Upper lobe of left lung (tissue), 6 donors: ENCODE measurements around the gene IQSEC1. TPM values are rescaled to one million over a fixed set of nuclear protein-coding genes. Genes with fewer than 3 reads are reported as not detected.

Experiments
- ATAC-seq, 2 donors: fragments of 200-7000 bp; cut with Tn5 transposase; one replicate each; pipeline ENCODE4 v1.9.1; 2022; ENCODE audit warnings: mild to moderate bottlenecking in 2 of 2, moderate library complexity in 2 of 2; ENCODE audit not compliant: low FRiP score in 2 of 2
- DNase-seq, 2 donors: peaks; one replicate each; pipeline ENCODE4 v3.0.0-alpha.2; 2019 to 2020
- H3K27ac ChIP-seq, 4 donors: fragments of 200-600 bp; sonication (generic); one replicate each; pipeline ENCODE4 v1.5.1; 2016 to 2019
- H3K27me3 ChIP-seq, 4 donors: fragments of 200-600 bp; sonication (generic); one replicate each; pipeline ENCODE4 v1.5.1; 2017 to 2019
- H3K36me3 ChIP-seq, 4 donors: fragments of 200-600 bp; sonication (generic); one replicate each; pipeline ENCODE4 v1.5.1; 2016 to 2019
- H3K4me1 ChIP-seq, 4 donors: fragments of 200-600 bp; sonication (generic); one replicate each; pipeline ENCODE4 v1.5.1; 2018 to 2019
- H3K4me3 ChIP-seq, 4 donors: fragments of 200-600 bp; sonication (generic); one replicate each; pipeline ENCODE4 v1.5.1; 2017 to 2019; ENCODE audit warnings: mild to moderate bottlenecking in 2 of 4, moderate library complexity in 1 of 4
- H3K9me3 ChIP-seq, 4 donors: fragments of 200-600 bp; sonication (generic); one replicate each; pipeline ENCODE4 v1.5.1; 2018 to 2019
- EP300 ChIP-seq, 4 donors: sonication (generic); formaldehyde crosslinking; IDR thresholded peaks; one replicate each; pipeline ENCODE4 v1.5.1; 2017; ENCODE audit warnings: antibody characterized with exemption in 4 of 4, control low read depth in 2 of 4
- POLR2A ChIP-seq, 4 donors: fragments of 450-650 bp; IDR thresholded peaks; one replicate each; pipeline ENCODE4 v1.5.1; 2016 to 2017; ENCODE audit warnings: antibody characterized with exemption in 4 of 4, mild to moderate bottlenecking in 2 of 4
- POLR2AphosphoS5 ChIP-seq, 2 donors: sonication (generic); formaldehyde crosslinking; IDR thresholded peaks; one replicate each; pipeline ENCODE4 v1.5.1; 2017; ENCODE audit warnings: antibody characterized with exemption in 2 of 2
- WGBS, 2 donors: methylation state at CpG; one replicate each; pipeline ENCODE4 v1.1.5; 2017 to 2018; 5-methylcytosine and 5-hydroxymethylcytosine counted together
- total RNA-seq, 6 donors: library from RNA; depleted of rRNA in 4 of 6; stranded (reverse); fragments of >200 nt in 4 of 6; gene quantifications; one replicate each; pipeline versions ENCODE4 v1.1.0 to v1.2.1, GENCODE V29; 2016 to 2021
- TF ChIP-seq, protein P1 (sequence below), 6 experiments: fragments of 450-650 bp in 4 of 6; fragments of 200-600 bp in 2 of 6; sonication (generic) in 2 of 6; IDR thresholded peaks; one replicate each; pipeline ENCODE4 v1.5.1; 2016 to 2019; ENCODE audit warnings: antibody characterized with exemption in 6 of 6
- donor health status: DM: no; HTN: no; CAD: no; lungs with moderate emphysema.
- donor health status: DM: no; HTN: yes; CAD: no; lungs with severe emphysema.

IQSEC1 gene
- total RNA-seq, 6 donors from 2014 or later, result 51.1 to 105 (median 81.0) TPM

DNA sequence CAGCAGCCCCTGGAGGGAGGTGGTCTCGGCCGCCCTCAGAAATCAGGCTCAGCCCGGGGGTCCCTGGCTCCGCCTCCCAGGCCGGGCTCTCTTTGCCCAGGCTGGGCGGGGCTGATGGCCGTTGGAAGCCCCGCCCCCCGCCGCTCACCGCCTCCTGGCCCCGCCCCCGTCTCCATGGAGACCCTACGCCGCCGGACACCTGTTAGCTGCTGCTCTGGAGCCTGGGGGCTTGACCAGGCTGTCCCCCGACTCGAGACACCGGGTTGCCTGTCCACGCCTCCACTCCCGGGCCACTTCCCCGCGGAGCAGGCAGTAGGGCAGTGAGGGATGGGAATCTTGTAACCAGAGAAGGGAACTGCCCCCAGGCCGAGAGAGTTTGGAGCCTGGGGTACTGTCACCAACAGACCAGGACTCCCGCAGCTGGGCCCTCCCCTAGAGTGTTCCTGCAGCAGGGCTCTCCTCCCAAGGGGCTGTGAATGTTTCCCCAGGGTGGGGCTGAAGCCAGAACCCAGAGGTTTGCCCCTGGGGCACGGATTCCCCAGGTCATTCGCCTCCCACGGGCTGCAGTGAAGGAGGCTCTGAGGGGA lies 204.1 kb downstream of the IQSEC1 start:
- peaks cover 10 to 15% (median 14%) of the 10 kb centered on the region in 4 donors for H3K4me1 ChIP-seq
- H3K27me3 ChIP-seq, result peaks cover 0 to 14% (median 0%) of the 10 kb centered on the region in 4 donors
- H3K27ac ChIP-seq, result no peak overlapping the region
- WGBS, 2 donors, result 14 to 64% methylated on average over 3 to 4 of the region's 28 CpGs
- H3K9me3 ChIP-seq, result peaks cover 0 to 11% (median 0%) of the 10 kb centered on the region in 4 donors
- no peak for TF ChIP-seq POLR2AphosphoS5 (IDR thresholded peaks at IDR 0.05)
- TF ChIP-seq POLR2A (IDR thresholded peaks at IDR 0.05), result no peak
- TF ChIP-seq EP300 (IDR thresholded peaks at IDR 0.05), result no peak
- TF ChIP-seq, protein P1, sequence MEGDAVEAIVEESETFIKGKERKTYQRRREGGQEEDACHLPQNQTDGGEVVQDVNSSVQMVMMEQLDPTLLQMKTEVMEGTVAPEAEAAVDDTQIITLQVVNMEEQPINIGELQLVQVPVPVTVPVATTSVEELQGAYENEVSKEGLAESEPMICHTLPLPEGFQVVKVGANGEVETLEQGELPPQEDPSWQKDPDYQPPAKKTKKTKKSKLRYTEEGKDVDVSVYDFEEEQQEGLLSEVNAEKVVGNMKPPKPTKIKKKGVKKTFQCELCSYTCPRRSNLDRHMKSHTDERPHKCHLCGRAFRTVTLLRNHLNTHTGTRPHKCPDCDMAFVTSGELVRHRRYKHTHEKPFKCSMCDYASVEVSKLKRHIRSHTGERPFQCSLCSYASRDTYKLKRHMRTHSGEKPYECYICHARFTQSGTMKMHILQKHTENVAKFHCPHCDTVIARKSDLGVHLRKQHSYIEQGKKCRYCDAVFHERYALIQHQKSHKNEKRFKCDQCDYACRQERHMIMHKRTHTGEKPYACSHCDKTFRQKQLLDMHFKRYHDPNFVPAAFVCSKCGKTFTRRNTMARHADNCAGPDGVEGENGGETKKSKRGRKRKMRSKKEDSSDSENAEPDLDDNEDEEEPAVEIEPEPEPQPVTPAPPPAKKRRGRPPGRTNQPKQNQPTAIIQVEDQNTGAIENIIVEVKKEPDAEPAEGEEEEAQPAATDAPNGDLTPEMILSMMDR (IDR thresholded peaks at IDR 0.05), result no peak
- DNase-seq (peak; percentile 68 to 90), ATAC-seq (peak; percentile 15 to 68)
- no peaks in the 10 kb centered on the region for H3K36me3 ChIP-seq
- H3K4me3 ChIP-seq, result peak overlapping the region in 3 of 4 donors; percentile 27 to 39 (median 34)

DNA sequence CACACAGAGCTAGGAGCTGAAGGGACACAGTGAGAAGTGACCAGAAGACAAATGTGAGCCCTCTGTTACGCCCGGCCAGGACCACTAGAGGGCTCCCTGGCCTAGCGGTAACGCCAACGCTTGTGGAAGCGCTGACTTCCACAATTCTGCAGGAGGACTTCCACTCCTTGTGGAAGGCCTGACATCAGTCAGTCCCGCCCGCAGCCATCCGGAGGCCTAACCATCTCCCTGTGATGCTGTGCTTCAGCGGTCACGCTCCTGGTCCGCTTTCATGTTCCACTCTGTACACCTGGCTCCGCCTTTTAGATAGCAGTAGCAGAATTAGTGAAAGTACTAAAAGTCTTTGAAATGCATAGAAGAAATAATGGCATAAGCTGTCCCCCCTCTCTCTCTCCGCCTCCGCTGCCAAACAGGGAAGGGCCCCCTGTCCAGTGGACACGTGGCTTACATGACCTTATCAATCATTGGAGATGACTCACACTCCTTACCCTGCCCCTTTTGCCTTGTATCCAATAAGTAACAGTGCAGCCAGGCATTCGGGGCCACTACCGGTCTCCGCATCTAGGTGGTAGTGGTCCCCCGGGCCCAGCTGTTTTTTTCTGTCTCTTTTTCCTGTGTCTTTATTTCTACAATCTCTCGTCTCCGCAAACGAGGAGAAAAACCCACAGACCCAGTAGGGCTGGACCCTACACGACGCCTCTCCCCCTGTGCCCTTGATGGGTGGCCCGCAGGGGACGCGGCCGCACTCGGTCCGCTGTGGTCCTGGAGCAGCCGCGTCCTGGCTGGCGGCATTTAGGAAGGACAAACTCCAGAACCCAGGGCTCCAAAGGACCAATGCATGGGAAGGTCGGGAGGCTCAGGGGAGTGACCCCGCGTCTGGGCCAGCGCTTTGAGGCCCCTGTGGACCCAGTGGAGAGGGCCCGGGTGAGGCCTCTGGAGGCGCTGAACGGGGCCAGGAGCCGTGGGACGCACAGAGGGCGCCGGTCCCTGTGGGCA lies 204.9 kb downstream of the IQSEC1 start:
- ATAC-seq (peak; percentile 91 to 95), DNase-seq (peak; percentile 70 to 90)
- Histone ChIP-seq H3K27ac (no peak overlapping the region), H3K4me1 (peaks cover 10 to 15% (median 14%) of the 10 kb centered on the region in 4 donors), H3K9me3 (peaks cover 0 to 11% (median 0%) of the 10 kb centered on the region in 4 donors), H3K4me3 (peak overlapping the region in 3 of 4 donors; percentile 27 to 39 (median 34)), H3K36me3 (no peaks in the 10 kb centered on the region), H3K27me3 (peaks cover 0 to 14% (median 0%) of the 10 kb centered on the region in 4 donors)
- 26 to 38% methylated on average over 34 to 41 of the region's 45 CpGs for WGBS, 2 donors
- TF ChIP-seq POLR2A (IDR thresholded peaks at IDR 0.05) (no peak), POLR2AphosphoS5 (IDR thresholded peaks at IDR 0.05) (no peak)
- TF ChIP-seq, protein P1 (IDR thresholded peaks at IDR 0.05), result peak; percentile 86 to 92 (median 88)

DNA sequence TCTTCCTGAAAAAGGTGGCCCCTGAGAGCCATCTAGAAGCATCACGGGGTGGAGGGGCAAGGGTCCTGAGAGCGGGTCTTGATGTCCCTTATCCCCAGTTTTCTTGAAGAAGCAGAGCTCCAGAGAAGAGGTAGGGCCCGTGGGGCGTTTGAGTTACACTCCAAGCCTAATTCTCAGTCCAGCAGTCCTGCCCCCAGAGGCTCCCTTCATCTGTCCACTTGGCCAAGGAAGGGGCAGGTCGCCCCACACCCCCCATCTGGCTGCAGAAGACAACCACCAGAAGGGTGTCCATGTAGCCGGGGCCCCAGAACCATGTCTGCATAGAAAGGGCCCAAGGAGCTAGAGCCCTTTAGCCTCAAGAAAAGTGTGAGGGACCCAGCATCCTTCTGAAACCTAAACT lies 206.4 kb downstream of the IQSEC1 start:
- ATAC-seq, result no peak

DNA sequence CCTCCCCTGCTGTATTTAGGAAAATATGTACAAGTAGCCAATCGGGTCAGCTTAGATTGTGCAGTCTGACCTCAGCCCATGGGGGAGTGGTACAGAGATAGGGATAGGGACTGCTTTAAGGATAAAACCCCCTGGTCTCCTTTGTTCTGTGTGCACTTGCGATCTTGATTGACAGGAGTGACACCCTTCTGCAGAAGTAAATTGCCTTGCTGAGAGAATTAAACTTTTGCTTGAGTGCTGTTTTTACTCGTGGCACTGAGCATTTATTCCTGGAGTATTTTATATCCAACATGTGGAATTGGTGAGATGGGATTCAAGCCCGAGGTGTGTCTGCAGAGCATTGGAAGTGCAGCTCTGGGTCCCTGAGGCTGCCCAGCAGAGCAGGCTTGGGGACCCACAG lies 208.0 kb downstream of the IQSEC1 start:
- DNase-seq (no peak), ATAC-seq (no peak)
- 85 to 92% methylated on average over 4 of the region's 4 CpGs for whole genome bisulfite sequencing, 2 donors
- Histone ChIP-seq H3K4me1 (peaks cover 10 to 15% (median 14%) of the 10 kb centered on the region in 4 donors), H3K36me3 (no peaks in the 10 kb centered on the region), H3K27ac (no peak overlapping the region), H3K9me3 (peaks cover 0 to 11% (median 0%) of the 10 kb centered on the region in 4 donors), H3K27me3 (peaks cover 0 to 14% (median 0%) of the 10 kb centered on the region in 4 donors), H3K4me3 (no peak overlapping the region)
- TF ChIP-seq, protein P1 (IDR thresholded peaks at IDR 0.05), result no peak
- TF ChIP-seq EP300 (IDR thresholded peaks at IDR 0.05), result no peak
- no peak for TF ChIP-seq POLR2A (IDR thresholded peaks at IDR 0.05)
- TF ChIP-seq POLR2AphosphoS5 (IDR thresholded peaks at IDR 0.05), result no peak

More for the DNA sequence above, 206.4 kb downstream of the IQSEC1 start:
- peaks cover 0 to 14% (median 0%) of the 10 kb centered on the region in 4 donors for H3K27me3 ChIP-seq
- peaks cover 0 to 11% (median 0%) of the 10 kb centered on the region in 4 donors for H3K9me3 ChIP-seq
- H3K36me3 ChIP-seq, result no peaks in the 10 kb centered on the region
- H3K4me3 ChIP-seq, result no peak overlapping the region
- H3K27ac ChIP-seq, result no peak overlapping the region
- TF ChIP-seq EP300 (IDR thresholded peaks at IDR 0.05) (no peak), POLR2A (IDR thresholded peaks at IDR 0.05) (no peak), POLR2AphosphoS5 (IDR thresholded peaks at IDR 0.05) (no peak)
- TF ChIP-seq, protein P1 (IDR thresholded peaks at IDR 0.05), result no peak
- no peak for DNase-seq
- H3K4me1 ChIP-seq, result peaks cover 10 to 15% (median 14%) of the 10 kb centered on the region in 4 donors
- 84 to 89% methylated on average over 5 to 6 of the region's 6 CpGs for WGBS, 2 donors
